Activated T-cell treated with anti-CD3 and anti-CD28 coated beads, Interleukin-2, amount 50 U/mL, for 72 hours (primary cell): ENCODE measurements around the gene ST8SIA1. TPM values are rescaled to one million over a fixed set of nuclear protein-coding genes. Genes with fewer than 3 reads are reported as not detected.
"Not testable (repeated sequence)": the region's sequence is repeated elsewhere in the genome, so short reads cannot be mapped to it uniquely, and the experiment has no call there.

Experiments used
- ATAC-seq, 2 donors: fragments of 150-1000 bp; cut with Tn5 transposase; replicated peaks in 1 of 2; 2 replicates each; pipeline ENCODE4 v1.10.0; 2021; ENCODE audit warnings: moderate library complexity in 2 of 2, mild to moderate bottlenecking in 1 of 2
- DNase-seq, 2 donors: peaks; one replicate each; pipeline ENCODE4 v3.0.0; 2021 to 2022; ENCODE audit warnings: mixed read lengths in 1 of 2
- H3K27ac Mint-ChIP-seq: one replicate; pipeline ENCODE4 v1.8.0; 2022; ENCODE audit warnings: mild to moderate bottlenecking, moderate library complexity, mixed read lengths
- H3K27me3 Mint-ChIP-seq: one replicate; pipeline ENCODE4 v1.8.0; 2022; ENCODE audit warnings: low read depth, mixed read lengths
- H3K36me3 Mint-ChIP-seq, 2 donors: one replicate each; pipeline ENCODE4 v1.8.0; 2022; ENCODE audit warnings: mixed read lengths in 2 of 2, mild to moderate bottlenecking in 1 of 2; ENCODE audit not compliant: insufficient read depth in 2 of 2
- H3K4me1 Mint-ChIP-seq: one replicate; pipeline ENCODE4 v1.8.0; 2022; ENCODE audit warnings: low read depth, mixed read lengths
- H3K4me3 Mint-ChIP-seq, 2 donors: one replicate each; pipeline ENCODE4 v1.8.0; 2022; ENCODE audit warnings: mild to moderate bottlenecking in 2 of 2, mixed read lengths in 2 of 2, moderate library complexity in 2 of 2
- H3K9me3 Mint-ChIP-seq, 2 donors: one replicate each; pipeline ENCODE4 v1.8.0; 2022; ENCODE audit warnings: mixed read lengths in 2 of 2
- total RNA-seq, 2 donors: library from RNA; stranded (reverse); gene quantifications; one replicate each; pipeline ENCODE4 v1.2.3, GENCODE V29; 2022

The ST8SIA1 gene
- total RNA-seq, result 1 to 10 TPM; 2.9 to 8.7 TPM

GRCh38 chr12:22334410-22335100 lies at the start of gene ST8SIA1:
Gene ST8SIA1 (minus strand): TSS chr12:22334707. CDS start chr12:22334232, 475 bp downstream.
- Mint-ChIP-seq H3K27ac (peak within 1 kb of the TSS; percentile 74), H3K4me3 (peak within 1 kb of the TSS; percentile 95 to 98), H3K27me3 (peaks cover 36% of the 10 kb centered on the region), H3K36me3 (peaks cover 0 to 5% of the 10 kb centered on the region in 2 donors), H3K4me1 (peaks cover 7% of the 10 kb centered on the region), H3K9me3 (no peaks in the 10 kb centered on the region)
- DNase-seq (peak; percentile 47 to 53), ATAC-seq (peak; percentile 43 to 44)

- no peak overlapping the region for H3K27ac Mint-ChIP-seq
- peaks cover 0 to 1% of the 10 kb centered on the region in 2 donors for H3K9me3 Mint-ChIP-seq
- no peak overlapping the region for H3K4me3 Mint-ChIP-seq
- no peak for DNase-seq
- H3K4me1 Mint-ChIP-seq, result no peaks in the 10 kb centered on the region
- no peak for ATAC-seq
- H3K27me3 Mint-ChIP-seq, result no peaks in the 10 kb centered on the region
- peaks cover 0 to 2% of the 10 kb centered on the region in 2 donors for H3K36me3 Mint-ChIP-seq
Observed at GRCh38 chr12:22380031-22380430, 45.5 kb upstream of the ST8SIA1 start.

- no peaks in the 10 kb centered on the region for H3K9me3 Mint-ChIP-seq
- no peaks in the 10 kb centered on the region for H3K27me3 Mint-ChIP-seq
- DNase-seq (no peak), ATAC-seq (no peak)
- no peak overlapping the region for H3K27ac Mint-ChIP-seq
- no peaks in the 10 kb centered on the region for H3K36me3 Mint-ChIP-seq
- no peak overlapping the region for H3K4me3 Mint-ChIP-seq
- no peaks in the 10 kb centered on the region for H3K4me1 Mint-ChIP-seq
Observed at GRCh38 chr12:22377731-22378496, 43.4 kb upstream of the ST8SIA1 start.

GRCh38 chr12:22376596-22377150 lies 42.2 kb upstream of the ST8SIA1 start:
- not testable (repeated sequence) for H3K36me3 Mint-ChIP-seq, H3K4me3 Mint-ChIP-seq, DNase-seq, H3K27me3 Mint-ChIP-seq, H3K4me1 Mint-ChIP-seq, H3K9me3 Mint-ChIP-seq, H3K27ac Mint-ChIP-seq, ATAC-seq

- Mint-ChIP-seq H3K27ac (no peak overlapping the region), H3K4me1 (no peaks in the 10 kb centered on the region), H3K36me3 (no peaks in the 10 kb centered on the region), H3K4me3 (no peak overlapping the region), H3K9me3 (peaks cover 0 to 2% of the 10 kb centered on the region in 2 donors), H3K27me3 (no peaks in the 10 kb centered on the region)
- no peak for ATAC-seq
- DNase-seq, result no peak
Observed at GRCh38 chr12:22374508-22374907, 40.0 kb upstream of the ST8SIA1 start.

- ATAC-seq (no peak), DNase-seq (no peak)
- Mint-ChIP-seq H3K27me3 (no peaks in the 10 kb centered on the region), H3K27ac (no peak overlapping the region), H3K36me3 (peaks cover 5 to 6% of the 10 kb centered on the region in 2 donors), H3K9me3 (peaks cover 7 to 9% of the 10 kb centered on the region in 2 donors), H3K4me1 (no peaks in the 10 kb centered on the region), H3K4me3 (no peak overlapping the region)
Observed at GRCh38 chr12:22372277-22372837, 37.9 kb upstream of the ST8SIA1 start.

GRCh38 chr12:22366181-22366580 lies 31.7 kb upstream of the ST8SIA1 start:
- Mint-ChIP-seq H3K27me3 (no peaks in the 10 kb centered on the region), H3K27ac (no peak overlapping the region), H3K36me3 (peaks cover 6 to 10% of the 10 kb centered on the region in 2 donors), H3K9me3 (peaks cover 12% of the 10 kb centered on the region in 2 donors), H3K4me3 (no peak overlapping the region), H3K4me1 (no peaks in the 10 kb centered on the region)
- DNase-seq, result no peak
- no peak for ATAC-seq

GRCh38 chr12:22361785-22362184 lies 27.3 kb upstream of the ST8SIA1 start:
- H3K4me1 Mint-ChIP-seq, result no peaks in the 10 kb centered on the region
- no peak for ATAC-seq
- peaks cover 1 to 2% of the 10 kb centered on the region in 2 donors for H3K9me3 Mint-ChIP-seq
- no peaks in the 10 kb centered on the region for H3K27me3 Mint-ChIP-seq
- H3K27ac Mint-ChIP-seq, result no peak overlapping the region
- no peak overlapping the region for H3K4me3 Mint-ChIP-seq
- DNase-seq, result no peak
- peaks cover 0 to 2% of the 10 kb centered on the region in 2 donors for H3K36me3 Mint-ChIP-seq

GRCh38 chr12:22360774-22361173 lies 26.3 kb upstream of the ST8SIA1 start:
- Mint-ChIP-seq H3K9me3 (no peaks in the 10 kb centered on the region), H3K27ac (no peak overlapping the region), H3K4me3 (no peak overlapping the region), H3K27me3 (no peaks in the 10 kb centered on the region), H3K36me3 (no peaks in the 10 kb centered on the region), H3K4me1 (no peaks in the 10 kb centered on the region)
- ATAC-seq, result no peak
- DNase-seq, result no peak

GRCh38 chr12:22357531-22357930 lies 23.0 kb upstream of the ST8SIA1 start:
- DNase-seq, result no peak
- ATAC-seq, result no peak
- H3K4me3 Mint-ChIP-seq, result no peak overlapping the region
- no peaks in the 10 kb centered on the region for H3K9me3 Mint-ChIP-seq
- no peaks in the 10 kb centered on the region for H3K36me3 Mint-ChIP-seq
- H3K27ac Mint-ChIP-seq, result no peak overlapping the region
- H3K27me3 Mint-ChIP-seq, result no peaks in the 10 kb centered on the region
- no peaks in the 10 kb centered on the region for H3K4me1 Mint-ChIP-seq

- Mint-ChIP-seq H3K36me3 (no peaks in the 10 kb centered on the region), H3K9me3 (no peaks in the 10 kb centered on the region), H3K27me3 (no peaks in the 10 kb centered on the region), H3K27ac (no peak overlapping the region), H3K4me3 (no peak overlapping the region), H3K4me1 (no peaks in the 10 kb centered on the region)
- ATAC-seq (no peak), DNase-seq (no peak)
Observed at GRCh38 chr12:22356231-22356630, 21.7 kb upstream of the ST8SIA1 start.

GRCh38 chr12:22355011-22355580 lies 20.6 kb upstream of the ST8SIA1 start:
- Mint-ChIP-seq H3K36me3 (no peaks in the 10 kb centered on the region), H3K4me1 (no peaks in the 10 kb centered on the region), H3K4me3 (no peak overlapping the region), H3K9me3 (no peaks in the 10 kb centered on the region), H3K27me3 (no peaks in the 10 kb centered on the region), H3K27ac (no peak overlapping the region)
- ATAC-seq, result no peak
- DNase-seq, result no peak
